Measurements from ENCODE around the gene FRMD1.

DNA sequence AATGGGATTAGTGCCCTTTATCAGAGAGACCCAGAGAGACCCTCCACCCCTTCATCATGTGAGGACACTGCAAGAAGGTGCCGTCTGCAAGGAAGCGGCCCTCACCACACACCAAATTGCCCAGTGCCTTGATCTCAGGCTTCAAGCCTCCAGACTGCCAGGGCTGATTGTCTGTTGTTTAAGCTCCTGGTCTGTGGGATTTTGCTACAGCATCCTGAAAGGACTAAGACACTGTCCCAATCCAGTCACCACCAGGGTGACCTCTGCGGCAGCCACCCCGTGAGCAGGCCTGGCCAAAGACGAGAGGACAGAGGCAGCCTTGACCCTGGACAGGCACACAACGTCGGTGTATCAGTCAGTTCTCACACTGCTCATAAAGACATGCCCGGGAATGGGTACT is 13.5 kb upstream of the FRMD1 start:
- TF ChIP-seq, protein P1, sequence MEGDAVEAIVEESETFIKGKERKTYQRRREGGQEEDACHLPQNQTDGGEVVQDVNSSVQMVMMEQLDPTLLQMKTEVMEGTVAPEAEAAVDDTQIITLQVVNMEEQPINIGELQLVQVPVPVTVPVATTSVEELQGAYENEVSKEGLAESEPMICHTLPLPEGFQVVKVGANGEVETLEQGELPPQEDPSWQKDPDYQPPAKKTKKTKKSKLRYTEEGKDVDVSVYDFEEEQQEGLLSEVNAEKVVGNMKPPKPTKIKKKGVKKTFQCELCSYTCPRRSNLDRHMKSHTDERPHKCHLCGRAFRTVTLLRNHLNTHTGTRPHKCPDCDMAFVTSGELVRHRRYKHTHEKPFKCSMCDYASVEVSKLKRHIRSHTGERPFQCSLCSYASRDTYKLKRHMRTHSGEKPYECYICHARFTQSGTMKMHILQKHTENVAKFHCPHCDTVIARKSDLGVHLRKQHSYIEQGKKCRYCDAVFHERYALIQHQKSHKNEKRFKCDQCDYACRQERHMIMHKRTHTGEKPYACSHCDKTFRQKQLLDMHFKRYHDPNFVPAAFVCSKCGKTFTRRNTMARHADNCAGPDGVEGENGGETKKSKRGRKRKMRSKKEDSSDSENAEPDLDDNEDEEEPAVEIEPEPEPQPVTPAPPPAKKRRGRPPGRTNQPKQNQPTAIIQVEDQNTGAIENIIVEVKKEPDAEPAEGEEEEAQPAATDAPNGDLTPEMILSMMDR (conservative IDR thresholded peaks at IDR 0.05 in 1 of 2, IDR thresholded peaks at IDR 0.05 in 1 of 2; ENCODE audit: extremely low read depth in 1 of 2, insufficient read depth in 1 of 2, low read depth in 1 of 2, low read length in 2 of 2) = no peak
- TF ChIP-seq EZH2 (IDR thresholded peaks at IDR 0.05; ENCODE audit: borderline replicate concordance, low read length) = no peak

Measured in mammary epithelial cell (primary cell).